GM12874 (cell line): ENCODE measurements around the gene DPPA3.

Experiments used
- CTCF ChIP-seq: IDR thresholded peaks from 2 replicates; pipeline ENCODE4 v1.5.1; 2011; ENCODE audit warnings: low read depth, mild to moderate bottlenecking, control low read depth, low read length, moderate library complexity; ENCODE audit not compliant: insufficient read depth

The DPPA3 gene

GRCh38 chr12:7732993-7733392 lies 21.8 kb downstream of the DPPA3 start:
- TF ChIP-seq CTCF = no peak

- no peak for TF ChIP-seq CTCF
These were observed 36.0 kb downstream of the DPPA3 start, which contains the start of gene CLEC4C for GRCh38 chr12:7747246-7747645. CLEC4C (minus strand) TSS chr12:7747375; CDS start chr12:7747348, 27 bp downstream.

- no peak for TF ChIP-seq CTCF
These were observed 37.6 kb downstream of the DPPA3 start for GRCh38 chr12:7748852-7749251.

GRCh38 chr12:7749442-7749841 lies 38.2 kb downstream of the DPPA3 start:
- TF ChIP-seq CTCF = no peak

GRCh38 chr12:7750350-7750749 lies 39.1 kb downstream of the DPPA3 start:
- no peak for TF ChIP-seq CTCF

GRCh38 chr12:7751394-7751793 lies 40.2 kb downstream of the DPPA3 start:
- TF ChIP-seq CTCF = no peak

- TF ChIP-seq CTCF = no peak
These were observed 45.8 kb downstream of the DPPA3 start for GRCh38 chr12:7756993-7757392.

- no peak for TF ChIP-seq CTCF
These were observed 47.5 kb downstream of the DPPA3 start for GRCh38 chr12:7758766-7759140.
